Erythroblast (primary cell): ENCODE results near the gene ADAM8.
"Not testable (repeated sequence)": the region's sequence is repeated elsewhere in the genome, so short reads cannot be mapped to it uniquely, and the experiment has no call there.

ENCODE experiments used
- GATA1 ChIP-seq: IDR thresholded peaks from 2 replicates; pipeline ENCODE4 v1.6.1; 2011; ENCODE audit warnings: low read depth, mild to moderate bottlenecking, control low read depth, low read length, moderate library complexity
- POLR2A ChIP-seq: IDR thresholded peaks from 2 replicates; pipeline ENCODE4 v1.6.1; 2011; ENCODE audit warnings: mild to moderate bottlenecking, low read length

DNA sequence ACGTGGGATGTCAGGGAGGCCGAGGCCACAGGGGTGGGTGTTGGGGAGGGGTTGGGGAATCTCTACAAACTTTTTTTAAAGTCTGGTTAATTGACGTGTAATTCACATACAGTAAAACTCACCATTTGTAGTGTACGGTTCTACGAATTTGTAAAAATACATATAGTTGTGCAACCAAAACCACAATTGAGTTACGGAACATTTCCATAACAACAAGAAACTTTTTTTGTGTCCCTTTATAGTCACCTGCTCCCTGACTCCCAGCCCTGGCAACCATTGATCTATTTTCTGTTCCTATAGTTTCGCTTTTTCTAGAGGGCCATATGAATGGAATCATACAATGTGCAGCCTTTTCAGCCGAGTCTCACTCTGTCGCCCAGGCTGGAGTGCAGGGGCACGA, 41.9 kb downstream of the ADAM8 start:
- not testable (repeated sequence) for TF ChIP-seq POLR2A, GATA1
